Activated CD4-positive, alpha-beta memory T cell treated with anti-CD3 and anti-CD28 coated beads for 36 hours (primary cell): ENCODE measurements around the gene CDK11B. TPM values are rescaled to one million over a fixed set of nuclear protein-coding genes. Genes with fewer than 3 reads are reported as not detected.

Experiments used
- CTCF ChIA-PET: fragments of 350-600 bp; sonication (Branson Sonifier 250); formaldehyde crosslinking; loops from one replicate; lab custom pipeline; 2021; ENCODE audit warnings: antibody characterized with exemption, inconsistent platforms; lab: Charles Lee
- POLR2A ChIA-PET: fragments of 350-600 bp; sonication (Branson Sonifier 250); formaldehyde crosslinking; loops from one replicate; lab custom pipeline; 2021; ENCODE audit warnings: antibody characterized with exemption; lab: Charles Lee
- DNase-seq: peaks from one replicate; pipeline ENCODE4 v3.0.0-alpha.2; 2020
- H3K27ac Mint-ChIP-seq: one replicate; pipeline ENCODE4 v1.8.0; 2021; ENCODE audit warnings: mixed read lengths
- H3K27me3 Mint-ChIP-seq: one replicate; pipeline ENCODE4 v1.8.0; 2021; ENCODE audit warnings: mixed read lengths
- H3K36me3 Mint-ChIP-seq: one replicate; pipeline ENCODE4 v1.8.0; 2021; ENCODE audit warnings: mixed read lengths
- H3K4me1 Mint-ChIP-seq: one replicate; pipeline ENCODE4 v1.8.0; 2021; ENCODE audit warnings: low read depth, mixed read lengths
- H3K4me3 Mint-ChIP-seq: one replicate; pipeline ENCODE4 v1.8.0; 2021; ENCODE audit warnings: mild to moderate bottlenecking, mixed read lengths
- H3K9me3 Mint-ChIP-seq: one replicate; pipeline ENCODE4 v1.8.0; 2021; ENCODE audit warnings: mixed read lengths
- intact Hi-C: fragments of 100-400 bp; cut with micrococcal nuclease; formaldehyde crosslinking; loops from one replicate; pipeline ENCODE4 v1.15.1; 2023
- total RNA-seq, 2 experiments: library from RNA; stranded (reverse); gene quantifications; one replicate each; pipeline ENCODE4 v1.2.3, GENCODE V29; 2021

CDK11B gene
- total RNA-seq, 2 experiments from 2014 or later, result 32.4 to 36.9 TPM

DNA sequence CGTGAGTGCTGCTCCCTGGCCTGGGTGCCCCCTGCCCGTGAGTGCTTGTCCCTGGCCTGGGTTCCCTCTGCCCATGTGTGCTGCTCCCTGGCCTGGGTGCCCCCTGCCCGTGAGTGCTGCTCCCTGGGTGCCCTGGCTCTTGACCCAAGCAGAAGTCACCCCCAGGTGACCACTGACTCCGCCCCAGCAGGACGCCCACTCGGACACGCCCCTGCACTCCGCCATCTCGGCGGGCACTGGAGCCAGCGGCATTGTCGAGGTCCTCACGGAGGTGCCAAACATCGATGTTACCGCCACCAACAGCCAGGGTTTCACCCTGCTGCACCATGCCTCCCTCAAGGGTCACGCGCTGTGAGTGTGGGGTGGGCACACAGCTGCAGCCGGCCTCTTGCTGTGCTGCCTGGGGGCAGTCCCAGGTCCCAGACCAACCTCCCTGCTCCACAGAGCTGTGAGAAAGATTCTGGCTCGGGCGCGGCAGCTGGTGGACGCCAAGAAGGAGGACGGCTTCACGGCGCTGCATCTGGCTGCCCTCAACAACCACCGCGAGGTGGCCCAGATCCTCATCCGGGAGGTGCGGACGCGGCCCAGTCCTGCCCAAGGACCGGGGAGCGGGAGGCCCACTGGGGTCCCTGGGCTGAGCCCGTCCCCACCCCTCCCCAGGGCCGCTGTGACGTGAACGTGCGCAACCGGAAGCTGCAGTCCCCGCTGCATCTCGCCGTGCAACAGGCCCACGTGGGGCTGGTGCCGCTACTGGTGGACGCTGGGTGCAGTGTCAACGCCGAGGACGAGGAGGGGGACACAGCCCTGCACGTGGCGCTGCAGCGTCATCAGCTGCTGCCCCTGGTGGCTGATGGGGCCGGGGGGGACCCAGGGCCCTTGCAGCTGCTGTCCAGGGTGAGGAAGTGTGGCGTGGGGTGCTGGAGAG lies 30.7 kb downstream of the CDK11B start:
- peaks cover 2% of the 10 kb centered on the region for H3K36me3 Mint-ChIP-seq
- peak overlapping the region; percentile 32 for H3K4me3 Mint-ChIP-seq
- peaks cover 7% of the 10 kb centered on the region for H3K4me1 Mint-ChIP-seq
- no peak for DNase-seq
- H3K27me3 Mint-ChIP-seq, result peaks cover 4% of the 10 kb centered on the region
- no peaks in the 10 kb centered on the region for H3K9me3 Mint-ChIP-seq
- intact Hi-C loops, result no loop called here
- POLR2A ChIA-PET, result interaction anchor here (0.8 kb wide), 1 partner anchor 10 kb away, joined by 3 read pairs; no protein-coding TSS in a partner anchor
- CTCF ChIA-PET, result interaction anchor here (1.7 kb wide), 1 partner anchor 13 kb away, joined by 4 read pairs; the partner anchor contains the start of gene MIB2
- H3K27ac Mint-ChIP-seq, result no peak overlapping the region

DNA sequence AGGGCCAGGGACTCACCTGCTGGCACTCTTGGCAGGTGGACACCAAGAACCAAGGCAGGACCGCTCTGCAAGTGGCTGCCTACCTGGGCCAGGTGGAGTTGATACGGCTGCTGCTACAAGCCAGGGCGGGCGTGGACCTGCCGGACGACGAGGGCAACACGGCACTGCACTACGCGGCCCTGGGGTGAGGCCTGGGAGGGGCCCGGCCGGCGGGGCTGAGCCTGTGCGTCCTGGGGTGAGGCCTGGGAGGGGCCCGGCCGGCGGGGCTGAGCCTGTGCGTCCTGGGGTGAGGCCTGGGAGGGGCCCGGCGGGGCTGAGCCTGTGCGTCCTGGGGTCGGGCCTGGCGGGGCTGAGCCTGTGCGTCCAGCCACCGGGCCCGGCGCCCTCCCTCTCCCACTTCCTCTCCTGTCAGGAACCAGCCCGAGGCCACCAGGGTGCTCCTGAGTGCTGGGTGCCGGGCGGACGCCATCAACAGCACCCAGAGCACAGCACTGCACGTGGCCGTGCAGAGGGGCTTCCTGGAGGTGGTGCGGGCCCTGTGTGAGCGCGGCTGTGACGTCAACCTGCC lies 31.5 kb downstream of the CDK11B start:
- Mint-ChIP-seq H3K27ac (no peak overlapping the region), H3K4me3 (no peak overlapping the region), H3K36me3 (peaks cover 2% of the 10 kb centered on the region), H3K9me3 (no peaks in the 10 kb centered on the region), H3K27me3 (peaks cover 4% of the 10 kb centered on the region), H3K4me1 (peaks cover 7% of the 10 kb centered on the region)
- ChIA-PET CTCF (no interaction called here), POLR2A (no interaction called here)
- DNase-seq, result no peak
- intact Hi-C loops, result no loop called here

DNA sequence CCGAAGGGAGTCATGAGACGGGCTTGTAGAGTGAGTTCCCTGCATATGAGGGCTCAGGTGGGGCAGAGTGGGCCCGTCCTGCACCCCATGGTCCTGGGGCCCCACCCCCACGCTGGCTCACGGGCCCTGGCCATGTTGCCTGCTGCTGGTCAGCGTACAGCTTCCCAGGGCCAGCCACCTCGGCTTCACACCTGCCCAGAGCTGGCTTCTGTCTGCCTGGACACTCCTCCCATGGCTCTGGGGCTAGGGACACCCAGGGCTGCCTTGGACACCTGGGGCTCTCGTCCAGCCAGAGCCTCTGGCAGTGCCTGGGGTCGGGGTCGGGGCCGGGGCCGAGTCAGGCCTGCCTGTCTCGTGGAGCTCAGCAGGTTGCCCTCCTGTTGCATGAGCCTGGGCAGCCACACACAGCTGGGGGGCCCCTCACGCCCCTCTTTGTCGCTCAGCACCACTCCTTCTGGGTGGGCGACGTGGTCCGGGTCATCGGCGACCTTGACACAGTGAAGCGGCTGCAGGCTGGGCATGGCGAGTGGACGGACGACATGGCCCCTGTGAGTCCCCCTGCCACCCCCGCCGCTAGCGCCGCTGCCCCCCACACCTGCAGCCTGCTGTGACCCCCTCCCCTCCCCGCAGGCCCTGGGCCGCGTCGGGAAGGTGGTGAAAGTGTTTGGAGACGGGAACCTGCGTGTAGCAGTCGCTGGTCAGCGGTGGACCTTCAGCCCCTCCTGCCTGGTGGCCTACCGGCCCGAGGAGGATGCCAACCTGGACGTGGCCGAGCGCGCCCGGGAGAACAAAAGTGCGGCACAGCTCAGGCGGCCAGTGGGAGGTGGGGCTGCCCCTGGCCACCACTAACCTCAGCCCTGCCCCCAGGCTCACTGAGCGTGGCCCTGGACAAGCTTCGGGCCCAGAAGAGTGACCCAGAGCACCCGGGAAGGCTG lies 32.3 kb downstream of the CDK11B start:
- intact Hi-C loops, result no loop called here
- peaks cover 6% of the 10 kb centered on the region for H3K4me1 Mint-ChIP-seq
- ChIA-PET POLR2A (no interaction called here), CTCF (no interaction called here)
- no peak for DNase-seq
- peaks cover 2% of the 10 kb centered on the region for H3K36me3 Mint-ChIP-seq
- H3K27ac Mint-ChIP-seq, result no peak overlapping the region
- no peaks in the 10 kb centered on the region for H3K9me3 Mint-ChIP-seq
- H3K4me3 Mint-ChIP-seq, result no peak overlapping the region
- peaks cover 3% of the 10 kb centered on the region for H3K27me3 Mint-ChIP-seq

- H3K27me3 Mint-ChIP-seq, result peaks cover 2% of the 10 kb centered on the region
- POLR2A ChIA-PET, result no interaction called here
Observed at GRCh38 chr1:1625824-1626206, 33.0 kb downstream of the CDK11B start.

GRCh38 chr1:1625404-1625775 lies 33.4 kb downstream of the CDK11B start:
- H3K4me1 Mint-ChIP-seq, result peaks cover 6% of the 10 kb centered on the region
- ChIA-PET POLR2A (no interaction called here), CTCF (no interaction called here)
- H3K4me3 Mint-ChIP-seq, result no peak overlapping the region
- H3K36me3 Mint-ChIP-seq, result peaks cover 2% of the 10 kb centered on the region
- intact Hi-C loops, result no loop called here
- no peaks in the 10 kb centered on the region for H3K9me3 Mint-ChIP-seq
- no peak overlapping the region for H3K27ac Mint-ChIP-seq
- peaks cover 2% of the 10 kb centered on the region for H3K27me3 Mint-ChIP-seq
- no peak for DNase-seq

More at GRCh38 chr1:1625824-1626206, 33.0 kb downstream of the CDK11B start:
- H3K27ac Mint-ChIP-seq, result no peak overlapping the region
- peaks cover 6% of the 10 kb centered on the region for H3K4me1 Mint-ChIP-seq
- no peaks in the 10 kb centered on the region for H3K9me3 Mint-ChIP-seq
- intact Hi-C loops, result no loop called here
- DNase-seq, result no peak
- peaks cover 2% of the 10 kb centered on the region for H3K36me3 Mint-ChIP-seq
- CTCF ChIA-PET, result no interaction called here
- no peak overlapping the region for H3K4me3 Mint-ChIP-seq

- intact Hi-C loops, result no loop called here
- Mint-ChIP-seq H3K27ac (no peak overlapping the region), H3K36me3 (no peaks in the 10 kb centered on the region), H3K27me3 (no peaks in the 10 kb centered on the region), H3K4me1 (peaks cover under 1% of the 10 kb centered on the region), H3K9me3 (no peaks in the 10 kb centered on the region), H3K4me3 (no peak overlapping the region)
- ChIA-PET CTCF (no interaction called here), POLR2A (no interaction called here)
- no peak for DNase-seq
Observed at GRCh38 chr1:1624443-1625403, 34.1 kb downstream of the CDK11B start.

DNA sequence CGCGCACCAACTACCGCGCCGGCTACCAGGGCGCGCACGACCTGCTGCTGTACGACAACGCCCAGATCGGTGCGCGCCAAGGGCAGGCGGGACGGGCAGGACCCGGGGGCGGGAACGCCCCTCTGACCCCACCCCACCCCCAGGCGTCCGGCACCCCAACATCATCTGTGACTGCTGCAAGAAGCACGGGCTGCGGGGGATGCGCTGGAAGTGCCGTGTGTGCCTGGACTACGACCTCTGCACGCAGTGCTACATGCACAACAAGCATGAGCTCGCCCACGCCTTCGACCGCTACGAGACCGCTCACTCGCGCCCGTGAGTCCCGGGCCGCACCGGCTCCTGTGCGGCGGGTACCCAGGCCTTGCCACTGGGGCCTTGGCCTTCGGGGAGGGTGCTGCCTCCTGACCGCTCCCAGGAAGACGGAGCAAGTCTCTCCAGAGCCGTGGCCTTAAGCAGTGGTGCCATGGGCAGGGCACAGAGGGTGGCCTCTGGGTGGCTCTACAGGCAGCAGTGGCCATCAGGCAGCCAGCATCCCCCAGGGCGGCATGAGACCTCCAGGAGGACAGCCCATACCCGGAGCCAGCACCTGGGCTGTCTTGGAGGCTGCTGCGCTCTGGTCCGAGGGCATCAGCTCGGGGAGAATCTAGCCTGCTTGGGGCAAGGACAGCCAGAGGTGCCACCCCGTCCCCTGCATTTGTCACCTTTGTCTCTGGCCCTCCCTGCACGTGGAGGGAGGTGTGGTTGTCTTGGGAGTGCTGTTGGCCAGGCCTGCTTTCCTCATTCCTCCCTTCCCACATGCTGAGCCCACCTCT lies 35.0 kb downstream of the CDK11B start:
- H3K36me3 Mint-ChIP-seq, result no peaks in the 10 kb centered on the region
- no peaks in the 10 kb centered on the region for H3K9me3 Mint-ChIP-seq
- H3K27ac Mint-ChIP-seq, result no peak overlapping the region
- no peaks in the 10 kb centered on the region for H3K4me1 Mint-ChIP-seq
- no peaks in the 10 kb centered on the region for H3K27me3 Mint-ChIP-seq
- ChIA-PET CTCF (no interaction called here), POLR2A (no interaction called here)
- intact Hi-C loops, result no loop called here
- no peak overlapping the region for H3K4me3 Mint-ChIP-seq
- DNase-seq, result no peak

GRCh38 chr1:1623181-1623630 lies 35.6 kb downstream of the CDK11B start:
- DNase-seq, result no peak
- Mint-ChIP-seq H3K4me1 (no peaks in the 10 kb centered on the region), H3K4me3 (no peak overlapping the region), H3K9me3 (no peaks in the 10 kb centered on the region), H3K27ac (no peak overlapping the region), H3K36me3 (no peaks in the 10 kb centered on the region), H3K27me3 (no peaks in the 10 kb centered on the region)
- intact Hi-C loops, result no loop called here
- CTCF ChIA-PET, result no interaction called here
- POLR2A ChIA-PET, result no interaction called here

DNA sequence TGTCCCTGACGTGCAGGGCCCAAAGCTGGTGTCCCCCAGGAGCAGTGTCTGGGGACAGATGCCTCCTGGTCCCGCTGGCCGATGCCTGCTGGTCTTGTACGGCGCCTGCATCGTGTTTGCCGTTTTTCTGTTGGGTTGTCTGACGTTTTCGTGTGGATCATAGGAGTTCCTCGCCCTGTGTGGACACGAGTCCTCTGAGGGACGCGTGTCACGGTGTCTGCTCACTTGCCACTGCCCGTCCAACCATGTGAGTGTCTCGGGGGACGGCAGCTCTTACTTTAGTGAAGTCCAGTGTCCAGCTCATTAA lies 36.1 kb downstream of the CDK11B start:
- intact Hi-C loops, result no loop called here
- CTCF ChIA-PET, result no interaction called here
- no peak for DNase-seq
- no peaks in the 10 kb centered on the region for H3K9me3 Mint-ChIP-seq
- no peaks in the 10 kb centered on the region for H3K36me3 Mint-ChIP-seq
- H3K4me1 Mint-ChIP-seq, result no peaks in the 10 kb centered on the region
- no peak overlapping the region for H3K4me3 Mint-ChIP-seq
- POLR2A ChIA-PET, result no interaction called here
- no peak overlapping the region for H3K27ac Mint-ChIP-seq
- H3K27me3 Mint-ChIP-seq, result no peaks in the 10 kb centered on the region

- CTCF ChIA-PET, result no interaction called here
- no peak overlapping the region for H3K4me3 Mint-ChIP-seq
- peaks cover 2% of the 10 kb centered on the region for H3K4me1 Mint-ChIP-seq
- DNase-seq, result no peak
- no peaks in the 10 kb centered on the region for H3K9me3 Mint-ChIP-seq
- POLR2A ChIA-PET, result no interaction called here
- no peaks in the 10 kb centered on the region for H3K36me3 Mint-ChIP-seq
- no peak overlapping the region for H3K27ac Mint-ChIP-seq
- no peaks in the 10 kb centered on the region for H3K27me3 Mint-ChIP-seq
- intact Hi-C loops, result no loop called here
Observed at GRCh38 chr1:1622010-1622787, 36.6 kb downstream of the CDK11B start.
